Gastrocnemius medialis (tissue), 4 donors: ENCODE data around the gene IYD. TPM values are rescaled to one million over a fixed set of nuclear protein-coding genes. Genes with fewer than 3 reads are reported as not detected.

Source experiments
- ATAC-seq, 2 donors: fragments of 150-250 bp; one replicate each; pipeline ENCODE4 v1.9.1; 2016
- DNase-seq, 2 donors: peaks; one replicate each; pipeline ENCODE4 v3.0.0-alpha.2; 2019
- H3K27ac ChIP-seq, 4 donors: fragments of 200-600 bp; sonication (generic); 1 replicate in 1 of 4; 2 replicates in 3 of 4; pipeline ENCODE4 v1.5.1; 2016 to 2018; ENCODE audit warnings: mild to moderate bottlenecking in 2 of 4, moderate library complexity in 1 of 4
- H3K27me3 ChIP-seq, 3 donors: fragments of 200-600 bp; sonication (generic) in 2 of 3; 1 replicate in 1 of 3; 2 replicates in 2 of 3; pipeline versions ENCODE4 v1.5.1 to v1.6.0; 2016 to 2019; ENCODE audit warnings: mild to moderate bottlenecking in 1 of 3, moderate library complexity in 1 of 3
- H3K36me3 ChIP-seq, 2 donors: fragments of 200-600 bp; sonication (generic) in 1 of 2; one replicate each; pipeline ENCODE4 v1.5.1; 2017 to 2018
- H3K4me1 ChIP-seq, 2 donors: fragments of 200-600 bp; sonication (generic) in 1 of 2; one replicate each; pipeline ENCODE4 v1.5.1; 2016 to 2017; ENCODE audit warnings: mild to moderate bottlenecking in 2 of 2
- H3K4me3 ChIP-seq, 4 donors: fragments of 200-600 bp; sonication (generic) in 3 of 4; 1 replicate in 1 of 4; 2 replicates in 3 of 4; pipeline ENCODE4 v1.5.1; 2016 to 2019; ENCODE audit warnings: mild to moderate bottlenecking in 2 of 4
- H3K9me3 ChIP-seq, 3 donors: fragments of 200-600 bp; sonication (generic) in 2 of 3; 1 replicate in 1 of 3; 2 replicates in 2 of 3; pipeline ENCODE4 v1.5.1; 2016 to 2019
- CTCF ChIP-seq, 5 experiments: fragments of 450-650 bp in 3 of 5; fragments of 200-600 bp in 2 of 5; sonication (generic) in 2 of 5; IDR thresholded peaks in 4 of 5; conservative IDR thresholded peaks in 1 of 5; 1 replicate in 4 of 5; 2 replicates in 1 of 5; pipeline ENCODE4 v1.5.1; 2016 to 2019; ENCODE audit warnings: antibody characterized with exemption in 5 of 5, mild to moderate bottlenecking in 3 of 5, moderate library complexity in 3 of 5
- POLR2A ChIP-seq, 2 donors: fragments of 450-650 bp; IDR thresholded peaks; one replicate each; pipeline ENCODE4 v1.6.1; 2017; ENCODE audit warnings: antibody characterized with exemption in 2 of 2, mild to moderate bottlenecking in 2 of 2, moderate library complexity in 2 of 2
- in situ Hi-C, 4 donors: fragments of 200-750 bp; cut with MboI; loops; one replicate each; pipeline versions ENCODE4 v1.15.0 to v1.8.0; 2017; ENCODE audit warnings: low sequenced_read_pairs in 4 of 4
- intact Hi-C: fragments of 100-400 bp; cut with DNase I; formaldehyde crosslinking; loops from one replicate; pipeline ENCODE4 v1.15.1; 2023; ENCODE audit warnings: low total_unique reads
- total RNA-seq, 4 donors: library from RNA; depleted of rRNA; stranded (reverse); fragments of >200 nt; gene quantifications; one replicate each; pipeline versions ENCODE4 v1.1.0 to v1.2.3, GENCODE V29; 2016

Gene IYD
- total RNA-seq, 4 donors from 2014 or later: 0.10 to 0.20 TPM; not detected in 2

- no peak for DNase-seq
- intact Hi-C loops: no loop called here
- ATAC-seq: no peak
- Histone ChIP-seq H3K27me3 (no peaks in the 10 kb centered on the region), H3K27ac (no peak overlapping the region), H3K4me3 (no peak overlapping the region), H3K9me3 (no peaks in the 10 kb centered on the region), H3K36me3 (no peaks in the 10 kb centered on the region), H3K4me1 (no peaks in the 10 kb centered on the region)
- TF ChIP-seq POLR2A (IDR thresholded peaks at IDR 0.05): no peak
- no peak for TF ChIP-seq CTCF (IDR thresholded peaks at IDR 0.05 in 4 of 5, conservative IDR thresholded peaks at IDR 0.05 in 1 of 5)
- in situ Hi-C loops: no loop called here
Measured at GRCh38 chr6:150345781-150346180, 23.0 kb upstream of the IYD start.

GRCh38 chr6:150346346-150346745 is 22.5 kb upstream of the IYD start:
- H3K36me3 ChIP-seq: no peaks in the 10 kb centered on the region
- in situ Hi-C loops: no loop called here
- no peaks in the 10 kb centered on the region for H3K9me3 ChIP-seq
- intact Hi-C loops: no loop called here
- H3K27me3 ChIP-seq: no peaks in the 10 kb centered on the region
- TF ChIP-seq POLR2A (IDR thresholded peaks at IDR 0.05): no peak
- no peak for TF ChIP-seq CTCF (IDR thresholded peaks at IDR 0.05 in 4 of 5, conservative IDR thresholded peaks at IDR 0.05 in 1 of 5)
- no peak overlapping the region for H3K4me3 ChIP-seq
- ATAC-seq: no peak
- no peak for DNase-seq
- H3K4me1 ChIP-seq: no peaks in the 10 kb centered on the region
- H3K27ac ChIP-seq: no peak overlapping the region

- TF ChIP-seq POLR2A (IDR thresholded peaks at IDR 0.05) (no peak), CTCF (IDR thresholded peaks at IDR 0.05 in 4 of 5, conservative IDR thresholded peaks at IDR 0.05 in 1 of 5) (no peak)
- no peak overlapping the region for H3K4me3 ChIP-seq
- H3K36me3 ChIP-seq: no peaks in the 10 kb centered on the region
- ATAC-seq (no peak), DNase-seq (no peak)
- no peak overlapping the region for H3K27ac ChIP-seq
- H3K4me1 ChIP-seq: no peaks in the 10 kb centered on the region
- no peaks in the 10 kb centered on the region for H3K27me3 ChIP-seq
- intact Hi-C loops (no loop called here), in situ Hi-C loops (no loop called here)
- no peaks in the 10 kb centered on the region for H3K9me3 ChIP-seq
Measured at GRCh38 chr6:150347845-150348244, 21.0 kb upstream of the IYD start.

- Histone ChIP-seq H3K27ac (no peak overlapping the region), H3K9me3 (no peaks in the 10 kb centered on the region), H3K36me3 (no peaks in the 10 kb centered on the region), H3K27me3 (no peaks in the 10 kb centered on the region), H3K4me1 (no peaks in the 10 kb centered on the region), H3K4me3 (no peak overlapping the region)
- ATAC-seq: no peak
- DNase-seq: no peak
- no peak for TF ChIP-seq POLR2A (IDR thresholded peaks at IDR 0.05)
- no peak for TF ChIP-seq CTCF (IDR thresholded peaks at IDR 0.05 in 4 of 5, conservative IDR thresholded peaks at IDR 0.05 in 1 of 5)
- intact Hi-C loops (no loop called here), in situ Hi-C loops (no loop called here)
Measured at GRCh38 chr6:150349546-150349945, 19.3 kb upstream of the IYD start.
